ENCODE results near the gene ANKFN1.

The ANKFN1 gene

GRCh38 chr17:56292010-56292409 is 138.7 kb downstream of the ANKFN1 start:
- DNase-seq (ENCODE audit: low read depth), result peak; percentile 6

GRCh38 chr17:56292578-56292977 is 139.3 kb downstream of the ANKFN1 start:
- no peak for TF ChIP-seq CTCF (conservative IDR thresholded peaks at IDR 0.05; ENCODE audit: low read depth, low read length)
- DNase-seq (ENCODE audit: low read depth), result no peak
- no peak overlapping the region for H3K4me3 ChIP-seq (ENCODE audit: low read length)

More at GRCh38 chr17:56292010-56292409, 138.7 kb downstream of the ANKFN1 start:
- TF ChIP-seq CTCF (conservative IDR thresholded peaks at IDR 0.05; ENCODE audit: low read depth, low read length), result no peak
- H3K4me3 ChIP-seq (ENCODE audit: low read length), result no peak overlapping the region

- no peak for DNase-seq (ENCODE audit: low read depth)
- no peak for TF ChIP-seq CTCF (conservative IDR thresholded peaks at IDR 0.05; ENCODE audit: low read depth, low read length)
- H3K4me3 ChIP-seq (ENCODE audit: low read length), result no peak overlapping the region
Observed at GRCh38 chr17:56297184-56297583, 143.9 kb downstream of the ANKFN1 start.

GRCh38 chr17:56298846-56299245 is 145.6 kb downstream of the ANKFN1 start:
- H3K4me3 ChIP-seq (ENCODE audit: low read length), result no peak overlapping the region
- DNase-seq (ENCODE audit: low read depth), result no peak
- no peak for TF ChIP-seq CTCF (conservative IDR thresholded peaks at IDR 0.05; ENCODE audit: low read depth, low read length)

GRCh38 chr17:56300144-56300543 is 146.9 kb downstream of the ANKFN1 start:
- TF ChIP-seq CTCF (conservative IDR thresholded peaks at IDR 0.05; ENCODE audit: low read depth, low read length), result no peak
- H3K4me3 ChIP-seq (ENCODE audit: low read length), result no peak overlapping the region
- no peak for DNase-seq (ENCODE audit: low read depth)

GRCh38 chr17:56305007-56305406 is 151.7 kb downstream of the ANKFN1 start:
- no peak for DNase-seq (ENCODE audit: low read depth)
- TF ChIP-seq CTCF (conservative IDR thresholded peaks at IDR 0.05; ENCODE audit: low read depth, low read length), result no peak
- H3K4me3 ChIP-seq (ENCODE audit: low read length), result no peak overlapping the region

GRCh38 chr17:56309897-56310296 is 156.6 kb downstream of the ANKFN1 start:
- DNase-seq (ENCODE audit: low read depth), result no peak
- H3K4me3 ChIP-seq (ENCODE audit: low read length), result no peak overlapping the region
- no peak for TF ChIP-seq CTCF (conservative IDR thresholded peaks at IDR 0.05; ENCODE audit: low read depth, low read length)

Measured in retinal pigment epithelial cell (primary cell).